GM18870 (cell line): ENCODE results near the gene BTG4.

Experiments
- ATAC-seq: cut with Tn5 transposase; IDR thresholded peaks from one replicate; pipeline ENCODE4 v1.9.1; 2021; ENCODE audit warnings: moderate library complexity; ENCODE audit not compliant: unreplicated experiment

The BTG4 gene

DNA sequence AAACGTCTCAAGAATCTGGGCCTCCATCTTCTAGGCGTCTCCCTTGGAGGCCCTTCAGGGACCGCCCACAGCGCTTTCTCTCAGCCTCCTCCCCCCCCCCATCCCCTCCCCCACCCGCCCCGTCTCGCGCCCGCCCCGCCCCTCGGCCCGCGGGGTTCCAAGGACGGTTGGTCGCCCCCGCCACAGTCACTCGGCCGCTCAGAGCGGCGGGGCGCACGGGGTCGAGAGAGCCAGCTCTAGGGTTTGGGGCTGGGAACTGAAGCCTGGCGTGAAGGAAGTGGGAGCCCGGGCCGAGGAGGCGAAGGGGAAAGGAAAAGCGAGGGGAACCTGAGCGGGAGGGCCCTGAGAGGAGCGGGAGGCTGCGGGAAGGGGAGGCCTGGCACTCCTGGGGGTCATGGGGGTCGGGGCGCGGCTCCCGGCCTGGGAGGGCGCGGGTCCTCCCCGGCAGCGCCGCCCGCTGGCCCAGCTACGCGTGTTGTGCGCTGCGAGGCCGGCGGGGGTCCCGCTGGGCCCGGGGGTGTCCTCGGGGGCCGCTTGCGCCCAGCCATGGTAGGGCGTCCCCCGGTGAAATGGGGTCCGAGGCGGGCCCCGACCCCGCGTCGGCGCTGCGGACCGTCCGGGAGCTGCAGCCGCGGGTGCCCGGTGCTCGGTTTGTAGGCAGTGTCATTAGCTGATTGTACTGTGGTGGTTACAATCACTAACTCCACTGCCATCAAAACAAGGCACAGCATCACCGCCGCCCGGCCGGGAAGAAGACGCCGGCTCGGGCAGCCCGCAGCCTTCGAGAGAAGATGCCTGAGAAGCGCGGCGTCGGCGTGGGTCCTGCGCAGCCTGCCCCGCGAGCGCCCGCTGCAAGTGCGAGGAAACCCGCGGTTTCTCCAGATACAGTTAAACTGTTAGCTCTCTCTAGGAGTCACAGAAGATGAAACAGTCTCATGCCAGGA is at the start of gene BTG4:
TSS of gene BTG4 (minus strand) at position 91 of the 944 bp plus-strand sequence. CDS start 13,610 bp downstream, outside the sequence.
- no peak for ATAC-seq

- no peak for ATAC-seq
These were observed 49.7 kb upstream of the BTG4 start for GRCh38 chr11:111561791-111562325.

DNA sequence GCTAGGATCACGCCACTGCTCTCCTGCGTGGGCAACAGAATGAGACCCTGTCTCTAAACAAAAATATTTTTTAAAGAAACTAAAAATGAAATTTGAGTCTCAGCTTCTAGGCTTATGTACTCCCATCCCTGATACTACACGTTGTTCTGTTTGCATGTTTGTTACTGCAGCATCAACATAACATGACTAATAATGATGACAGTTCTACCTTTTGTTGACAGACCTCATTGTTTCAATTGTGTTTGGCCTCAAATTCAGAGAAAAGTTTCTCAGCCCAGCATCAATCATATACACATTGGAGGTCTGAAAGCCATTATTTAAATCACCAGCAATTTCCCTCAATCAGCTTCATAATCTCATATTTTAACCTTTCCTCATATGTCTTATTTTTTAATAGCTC is 49.1 kb upstream of the BTG4 start:
- no peak for ATAC-seq

GRCh38 chr11:111560800-111561199 is 48.6 kb upstream of the BTG4 start:
- ATAC-seq: no peak

DNA sequence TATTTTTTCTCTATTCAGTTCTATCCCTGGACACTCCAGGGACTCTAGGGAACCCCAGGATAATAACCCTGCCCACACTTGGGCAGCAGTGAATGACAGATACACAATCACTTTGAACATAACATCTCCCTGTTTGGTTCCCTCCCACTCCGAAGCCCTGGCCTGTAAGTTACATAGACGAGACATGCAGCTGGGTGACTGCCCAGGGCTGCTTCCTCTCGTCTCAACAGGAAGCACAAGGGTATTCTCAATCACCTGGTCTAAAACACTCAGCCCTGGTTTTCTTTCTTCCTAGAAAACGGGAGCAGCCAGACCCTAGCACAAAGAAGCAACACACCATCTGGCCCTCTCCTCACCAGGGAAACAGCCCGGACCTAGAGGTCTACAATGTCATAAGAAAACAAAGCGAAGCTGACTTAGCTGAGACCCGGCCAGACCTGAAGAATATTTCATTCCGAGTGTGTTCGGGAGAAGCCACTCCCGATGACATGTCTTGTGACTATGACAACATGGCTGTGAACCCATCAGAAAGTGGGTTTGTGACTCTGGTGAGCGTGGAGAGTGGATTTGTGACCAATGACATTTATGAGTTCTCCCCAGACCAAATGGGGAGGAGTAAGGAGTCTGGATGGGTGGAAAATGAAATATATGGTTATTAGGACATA is 47.7 kb upstream of the BTG4 start:
- no peak for ATAC-seq

DNA sequence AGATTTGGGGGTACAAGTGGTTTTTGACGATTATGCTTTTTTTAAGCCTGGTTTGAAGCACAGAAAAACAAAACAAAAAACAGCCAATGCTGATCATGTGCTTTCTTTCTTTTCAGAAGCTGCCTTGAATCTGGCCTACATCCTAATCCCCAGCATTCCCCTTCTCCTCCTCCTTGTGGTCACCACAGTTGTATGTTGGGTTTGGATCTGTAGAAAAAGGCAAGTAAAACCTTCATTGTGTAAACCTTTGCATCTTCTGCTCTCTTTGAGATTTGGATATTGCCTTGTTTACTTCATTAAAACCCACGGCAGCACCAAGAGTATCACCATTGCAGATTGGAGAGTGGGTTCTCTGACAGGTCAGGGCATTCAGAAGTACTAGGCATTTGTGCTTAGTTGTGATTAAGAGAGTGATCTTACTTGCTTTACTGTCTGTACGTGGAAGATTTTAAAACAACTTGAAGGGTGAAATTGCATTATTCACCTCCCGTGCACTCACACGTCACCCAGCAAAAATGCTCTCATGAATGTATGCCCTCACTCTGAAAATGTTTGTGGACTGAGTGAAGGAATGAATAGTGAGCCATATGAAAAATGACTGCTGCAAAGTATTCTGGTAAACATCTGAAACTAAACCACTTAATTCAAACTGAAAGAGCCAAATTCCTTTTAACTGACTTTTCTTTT is 45.4 kb upstream of the BTG4 start:
- no peak for ATAC-seq

GRCh38 chr11:111555255-111555654 is 43.1 kb upstream of the BTG4 start:
- ATAC-seq: no peak

GRCh38 chr11:111554532-111554931 is 42.3 kb upstream of the BTG4 start:
- no peak for ATAC-seq

DNA sequence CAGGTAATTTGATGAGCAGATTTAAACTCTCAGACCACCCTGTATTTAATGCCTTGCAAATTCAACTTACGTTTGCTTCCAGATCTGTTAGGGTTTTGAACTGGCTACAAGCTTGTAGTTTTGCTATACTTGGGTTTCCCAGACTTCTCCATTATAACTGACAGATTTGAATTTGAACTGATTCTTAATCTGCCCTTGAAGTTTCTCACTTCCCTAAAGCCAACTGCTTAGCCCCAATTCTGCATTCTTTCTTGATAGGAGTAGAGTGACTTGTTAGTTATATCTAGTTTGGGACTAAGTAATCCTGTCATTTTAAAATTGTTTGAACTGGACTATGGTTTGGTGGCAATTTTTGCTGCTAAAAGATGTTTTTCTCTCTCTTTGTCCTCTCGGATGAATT is 38.1 kb upstream of the BTG4 start:
- no peak for ATAC-seq

- ATAC-seq: no peak
These were observed 37.6 kb upstream of the BTG4 start for GRCh38 chr11:111549869-111550203.

DNA sequence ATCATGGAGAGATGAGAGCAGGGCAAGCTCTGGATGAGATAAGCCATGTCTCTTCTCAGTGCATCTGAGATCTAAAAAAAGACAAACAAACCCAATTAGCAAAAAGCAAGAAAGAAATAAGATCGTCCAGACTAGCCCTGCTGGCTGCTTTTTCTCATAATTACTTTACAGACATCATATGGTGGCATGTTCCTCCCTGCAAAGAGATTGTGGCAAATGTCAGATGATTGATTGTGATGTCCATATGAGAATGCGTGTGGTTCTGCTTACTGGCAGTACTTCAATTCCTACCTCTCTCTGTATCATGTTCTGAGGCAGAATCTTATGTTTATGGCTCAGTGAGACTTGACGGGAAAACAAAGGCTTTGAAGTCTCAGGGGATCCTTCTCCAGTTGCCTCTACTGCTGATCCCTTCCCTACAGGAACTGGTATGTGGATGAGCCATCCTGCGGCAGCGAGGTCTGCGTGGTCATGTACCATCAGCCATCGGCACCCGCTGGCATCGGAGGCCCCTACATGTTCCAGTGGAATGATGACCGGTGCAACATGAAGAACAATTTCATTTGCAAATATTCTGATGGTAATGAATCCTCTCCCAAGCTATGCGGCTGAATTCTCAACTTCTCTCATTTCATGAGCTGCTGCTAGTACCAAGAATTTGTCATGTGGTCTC is 37.1 kb upstream of the BTG4 start:
- no peak for ATAC-seq

- ATAC-seq: no peak
These were observed 36.3 kb upstream of the BTG4 start for GRCh38 chr11:111548525-111548924.

DNA sequence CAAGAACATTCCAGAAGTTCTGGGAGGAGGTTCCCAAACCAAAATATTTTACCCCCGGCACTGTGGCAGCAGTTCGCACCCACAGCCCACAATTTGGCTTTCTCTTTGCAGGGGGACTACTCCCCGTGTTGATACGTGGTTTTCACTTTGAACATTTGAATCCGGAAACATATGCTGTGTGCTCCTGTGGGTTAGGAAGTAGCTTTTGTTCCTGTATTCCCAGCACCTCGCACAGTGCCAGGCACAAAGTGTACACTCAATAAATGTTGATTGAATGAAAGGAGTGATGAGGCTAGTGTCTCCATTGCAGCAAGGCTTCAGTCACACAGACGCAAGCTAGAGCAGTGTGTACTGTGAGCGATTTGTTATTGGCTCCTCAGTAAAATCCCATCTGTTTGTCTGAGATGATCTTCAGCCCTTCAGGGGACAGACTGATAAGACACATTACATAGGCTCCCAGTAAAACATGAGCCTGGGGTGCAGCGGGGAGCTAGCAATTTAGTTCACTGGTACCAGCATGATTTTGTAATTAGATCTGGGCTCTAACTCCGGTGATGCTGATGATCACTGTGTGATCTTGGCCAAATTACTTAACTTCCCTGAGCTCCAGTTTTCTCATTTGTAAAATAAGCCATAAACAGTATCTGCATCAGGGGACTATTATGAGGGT is 30.6 kb upstream of the BTG4 start:
- ATAC-seq: no peak

DNA sequence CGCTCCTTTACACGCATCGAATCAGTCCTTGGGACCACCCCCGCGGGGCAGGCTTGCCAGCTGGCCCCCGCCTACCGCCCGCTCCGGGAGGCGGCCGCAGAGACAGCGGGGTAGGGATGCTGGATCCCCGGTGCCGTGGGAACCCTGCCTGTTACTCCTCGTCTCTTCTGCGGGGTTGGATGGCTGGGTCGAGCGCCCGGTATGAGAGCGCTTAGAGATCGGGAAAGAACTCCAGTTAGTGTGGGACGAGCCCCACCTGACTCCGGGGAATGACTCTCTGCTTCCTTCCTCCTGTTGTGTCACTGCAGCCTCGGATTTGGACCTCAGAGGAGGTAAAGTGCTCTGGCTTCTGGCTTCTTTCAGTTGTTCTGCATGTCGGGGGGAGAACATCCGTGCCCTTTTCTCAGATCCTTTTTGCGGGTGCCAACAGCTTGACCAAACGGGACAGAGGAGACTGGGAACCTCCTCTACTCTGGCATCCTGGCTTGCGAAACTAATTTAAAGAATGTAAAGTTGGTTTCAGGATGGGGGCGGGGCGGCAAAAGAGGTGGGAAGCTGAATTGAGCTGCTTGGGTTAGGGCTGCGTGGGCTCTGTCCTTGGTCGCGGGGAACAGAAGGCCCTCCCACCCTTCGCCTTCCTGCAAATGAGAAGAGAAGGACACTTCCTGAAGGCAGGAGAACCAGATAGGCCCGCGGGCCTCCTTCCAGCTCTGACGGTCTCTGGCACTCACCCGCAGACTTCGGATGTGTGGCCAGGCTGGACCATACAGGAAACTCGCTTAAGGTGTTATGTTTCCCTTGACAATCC is 29.3 kb upstream of the BTG4 start:
- ATAC-seq: no peak

DNA sequence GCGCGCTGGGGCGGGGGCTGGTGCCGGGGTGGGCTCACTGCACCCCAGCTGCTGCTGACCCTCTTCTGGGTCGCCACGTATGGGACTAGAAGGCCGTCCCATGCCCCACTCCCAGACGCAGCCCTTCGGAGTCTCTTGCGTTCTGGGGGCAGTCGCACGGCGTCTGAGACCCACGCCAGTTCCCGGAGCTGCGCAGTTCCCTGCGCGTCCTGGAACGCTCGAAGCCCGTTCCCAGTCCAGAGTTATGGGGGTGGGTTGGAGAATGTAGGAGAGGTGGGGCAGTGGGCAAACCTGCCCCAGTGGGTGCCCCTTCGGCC is 28.7 kb upstream of the BTG4 start:
- ATAC-seq: no peak

DNA sequence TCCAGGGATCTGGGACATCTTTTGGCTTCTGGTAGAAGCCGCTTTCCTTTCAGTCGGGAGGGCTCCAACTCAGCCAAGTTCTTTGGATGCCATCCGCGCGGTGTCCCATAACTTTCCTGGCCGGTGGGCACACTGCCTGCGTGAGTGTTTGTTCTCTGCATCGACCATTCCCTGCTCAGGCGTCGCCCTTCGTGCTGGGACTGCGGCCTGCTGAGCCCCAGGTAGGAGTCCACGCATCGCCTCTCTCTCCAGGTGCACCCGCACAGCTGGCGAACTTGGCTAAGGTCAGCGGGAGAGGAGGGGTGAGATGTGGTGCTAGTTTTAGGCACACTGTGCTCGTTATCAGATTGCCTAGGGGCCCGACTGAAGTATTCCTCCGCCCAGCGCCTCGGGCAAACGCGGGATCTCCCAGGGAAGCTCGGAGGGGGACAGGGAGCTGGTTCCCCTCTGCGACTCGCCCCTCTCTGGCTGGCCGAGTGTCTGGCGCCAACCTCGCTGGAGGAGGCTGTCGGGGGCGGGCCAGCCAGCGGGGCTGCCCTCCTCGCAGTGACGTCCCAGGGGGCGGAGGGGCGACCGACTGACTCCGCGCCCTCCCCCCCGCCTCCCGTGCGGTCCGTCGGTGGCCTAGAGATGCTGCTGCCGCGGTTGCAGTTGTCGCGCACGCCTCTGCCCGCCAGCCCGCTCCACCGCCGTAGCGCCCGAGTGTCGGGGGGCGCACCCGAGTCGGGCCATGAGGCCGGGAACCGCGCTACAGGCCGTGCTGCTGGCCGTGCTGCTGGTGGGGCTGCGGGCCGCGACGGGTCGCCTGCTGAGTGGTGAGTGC is 28.1 kb upstream of the BTG4 start, which contains the start of gene LAYN:
TSS of gene LAYN (plus strand) at position 607 of the 823 bp plus-strand sequence. CDS start at position 731, 124 bp downstream.
- ATAC-seq: no peak

- no peak for ATAC-seq
These were observed 27.4 kb upstream of the BTG4 start for GRCh38 chr11:111539426-111540113.
